Ascending aorta (tissue), 2 donors: ENCODE results near the gene PPP2R1B. TPM values are rescaled to one million over a fixed set of nuclear protein-coding genes. Genes with fewer than 3 reads are reported as not detected.
A peak's percentile ranks its signal among the peaks of the same experiment; 100 is the strongest.

ENCODE experiments used
- DNase-seq, 2 donors: peaks; one replicate each; pipeline ENCODE4 v3.0.0-alpha.2; 2019; ENCODE audit warnings: low spot score in 2 of 2
- H3K27ac ChIP-seq, 2 donors: fragments of 200-600 bp; sonication (generic); one replicate each; pipeline ENCODE4 v1.5.1; 2016 to 2017; ENCODE audit warnings: mild to moderate bottlenecking in 1 of 2
- H3K27me3 ChIP-seq: fragments of 200-600 bp; sonication (generic); one replicate; pipeline ENCODE4 v1.5.1; 2017
- H3K36me3 ChIP-seq, 2 donors: fragments of 200-600 bp; sonication (generic); one replicate each; pipeline ENCODE4 v1.5.1; 2016
- H3K4me1 ChIP-seq, 2 donors: fragments of 200-600 bp; sonication (generic); one replicate each; pipeline ENCODE4 v1.5.1; 2016 to 2017; ENCODE audit warnings: mild to moderate bottlenecking in 1 of 2
- H3K4me3 ChIP-seq, 2 donors: fragments of 200-600 bp; sonication (generic); one replicate each; pipeline ENCODE4 v1.5.1; 2016 to 2017; ENCODE audit warnings: mild to moderate bottlenecking in 1 of 2
- H3K9me3 ChIP-seq, 2 donors: fragments of 200-600 bp; sonication (generic); one replicate each; pipeline ENCODE4 v1.5.1; 2016
- intact Hi-C: fragments of 100-400 bp; cut with DNase I; formaldehyde crosslinking; loops from one replicate; pipeline ENCODE4 v1.15.1; 2023
- total RNA-seq: library from RNA; depleted of rRNA; stranded (reverse); fragments of >200 nt; gene quantifications from one replicate; pipeline ENCODE4 v1.1.0, GENCODE V29; 2016
- TF ChIP-seq, protein P1 (sequence below), 3 experiments: fragments of 200-600 bp in 2 of 3; fragments of 450-650 bp in 1 of 3; sonication (generic) in 2 of 3; IDR thresholded peaks; one replicate each; pipeline ENCODE4 v1.5.1; 2016 to 2019; ENCODE audit warnings: antibody characterized with exemption in 3 of 3, mild to moderate bottlenecking in 1 of 3, moderate library complexity in 1 of 3

The PPP2R1B gene
- total RNA-seq, 1 donor from 2014 or later: 7.7 TPM

DNA sequence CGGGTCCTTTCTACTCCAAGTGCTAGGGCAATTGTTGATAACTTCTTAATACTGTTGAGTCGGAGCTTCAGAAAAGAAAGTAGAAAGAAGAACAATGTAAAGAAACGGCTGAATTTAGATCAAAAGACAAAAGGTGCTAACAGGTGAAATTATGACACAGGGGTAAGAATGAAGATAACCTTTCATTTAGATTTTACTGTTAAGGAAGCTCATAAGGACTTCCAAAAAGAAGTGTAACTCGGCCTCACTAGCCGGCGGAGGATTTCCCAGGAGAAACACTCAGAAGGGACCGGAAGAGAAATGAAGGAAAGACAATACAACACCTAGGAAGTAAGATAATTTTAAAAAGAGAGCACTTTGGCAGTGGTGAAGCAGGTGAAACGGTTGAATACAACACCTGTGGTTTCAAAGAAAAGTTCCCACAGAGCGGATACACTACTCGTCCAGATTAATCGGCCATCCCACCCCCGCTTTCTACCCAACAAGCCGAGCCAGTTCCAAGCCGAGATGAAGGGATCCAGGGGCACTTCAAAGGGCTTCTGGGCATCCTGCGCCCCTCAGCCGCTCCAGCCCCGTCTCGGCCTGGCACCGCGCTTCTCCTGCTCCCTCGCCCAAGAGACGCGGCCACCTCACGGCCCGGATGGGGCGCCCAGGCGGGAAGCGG, 737 bp downstream of the PPP2R1B start:
- Histone ChIP-seq H3K27ac (peak overlapping the region; percentile 89), H3K4me1 (peaks cover 6 to 17% of the 10 kb centered on the region in 2 donors), H3K9me3 (no peaks in the 10 kb centered on the region), H3K27me3 (no peaks in the 10 kb centered on the region), H3K4me3 (peak overlapping the region; percentile 85 to 98), H3K36me3 (peaks cover 10 to 30% of the 10 kb centered on the region in 2 donors)
- no peak for DNase-seq
- TF ChIP-seq, protein P1, sequence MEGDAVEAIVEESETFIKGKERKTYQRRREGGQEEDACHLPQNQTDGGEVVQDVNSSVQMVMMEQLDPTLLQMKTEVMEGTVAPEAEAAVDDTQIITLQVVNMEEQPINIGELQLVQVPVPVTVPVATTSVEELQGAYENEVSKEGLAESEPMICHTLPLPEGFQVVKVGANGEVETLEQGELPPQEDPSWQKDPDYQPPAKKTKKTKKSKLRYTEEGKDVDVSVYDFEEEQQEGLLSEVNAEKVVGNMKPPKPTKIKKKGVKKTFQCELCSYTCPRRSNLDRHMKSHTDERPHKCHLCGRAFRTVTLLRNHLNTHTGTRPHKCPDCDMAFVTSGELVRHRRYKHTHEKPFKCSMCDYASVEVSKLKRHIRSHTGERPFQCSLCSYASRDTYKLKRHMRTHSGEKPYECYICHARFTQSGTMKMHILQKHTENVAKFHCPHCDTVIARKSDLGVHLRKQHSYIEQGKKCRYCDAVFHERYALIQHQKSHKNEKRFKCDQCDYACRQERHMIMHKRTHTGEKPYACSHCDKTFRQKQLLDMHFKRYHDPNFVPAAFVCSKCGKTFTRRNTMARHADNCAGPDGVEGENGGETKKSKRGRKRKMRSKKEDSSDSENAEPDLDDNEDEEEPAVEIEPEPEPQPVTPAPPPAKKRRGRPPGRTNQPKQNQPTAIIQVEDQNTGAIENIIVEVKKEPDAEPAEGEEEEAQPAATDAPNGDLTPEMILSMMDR (IDR thresholded peaks at IDR 0.05): no peak
- intact Hi-C loops: loop anchor here (10.0 kb wide), 1 partner anchor 51 kb away; no protein-coding TSS in a partner anchor

DNA sequence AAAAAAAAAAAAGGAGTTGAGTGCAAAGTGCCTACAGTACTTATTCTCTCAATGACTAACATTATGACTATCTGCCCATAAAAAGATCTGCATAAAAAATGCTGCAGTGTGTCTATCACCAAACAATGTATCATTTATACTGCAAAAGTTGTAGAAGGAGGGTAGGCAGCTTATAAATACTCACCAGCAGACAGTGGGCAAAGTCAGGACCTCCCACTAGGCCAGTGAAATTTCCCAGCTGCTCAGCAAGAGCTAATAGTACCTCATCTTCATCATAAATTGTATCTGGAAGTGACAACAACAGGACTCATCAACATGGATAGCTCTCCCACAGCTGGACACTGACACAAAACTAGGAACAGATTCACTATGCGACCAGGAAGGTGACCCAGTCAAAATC, 1.6 kb downstream of the PPP2R1B start:
- intact Hi-C loops: loop anchor here (10.0 kb wide), 1 partner anchor 50 kb away; no protein-coding TSS in a partner anchor
- Histone ChIP-seq H3K9me3 (no peaks in the 10 kb centered on the region), H3K4me3 (peak overlapping the region; percentile 85 to 98), H3K27ac (no peak overlapping the region), H3K36me3 (peaks cover 15 to 37% of the 10 kb centered on the region in 2 donors), H3K4me1 (peaks cover 6 to 17% of the 10 kb centered on the region in 2 donors), H3K27me3 (no peaks in the 10 kb centered on the region)
- TF ChIP-seq, protein P1 (IDR thresholded peaks at IDR 0.05): no peak
- no peak for DNase-seq

DNA sequence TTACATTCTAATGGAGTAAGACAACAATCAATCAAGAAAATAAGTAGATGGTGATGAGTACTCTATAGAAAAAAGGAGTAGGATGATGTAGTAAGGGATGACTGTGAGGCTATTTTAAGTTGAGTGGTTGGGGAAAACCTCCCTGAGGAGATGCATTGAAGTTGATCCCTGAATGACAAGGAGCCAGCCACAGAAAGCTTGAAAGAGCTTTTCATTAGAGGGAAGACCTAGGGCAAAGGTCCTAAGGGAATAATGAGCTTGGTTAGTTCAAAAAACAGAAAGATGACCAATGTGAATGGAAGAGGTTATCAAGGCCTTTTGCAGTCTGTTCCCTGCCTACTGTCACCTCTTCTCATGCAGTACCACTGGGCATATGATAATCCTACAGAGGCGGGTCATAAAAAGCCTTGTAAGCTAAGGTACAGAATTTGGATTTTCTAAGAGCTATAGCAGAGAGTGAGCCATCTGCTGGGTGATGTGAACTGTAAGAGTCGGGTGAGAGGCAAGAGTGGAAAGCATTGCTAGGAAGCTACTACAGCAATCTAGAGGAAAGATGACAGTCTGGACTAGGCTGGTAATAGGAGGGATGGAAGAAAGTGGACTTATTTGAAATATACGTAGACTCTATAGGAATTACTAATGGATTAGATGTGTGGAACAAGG, 3.1 kb downstream of the PPP2R1B start:
- TF ChIP-seq, protein P1 (IDR thresholded peaks at IDR 0.05): no peak
- DNase-seq: no peak
- no peaks in the 10 kb centered on the region for H3K27me3 ChIP-seq
- H3K9me3 ChIP-seq: no peaks in the 10 kb centered on the region
- peaks cover 6 to 17% of the 10 kb centered on the region in 2 donors for H3K4me1 ChIP-seq
- peaks cover 27 to 52% of the 10 kb centered on the region in 2 donors for H3K36me3 ChIP-seq
- no peak overlapping the region for H3K4me3 ChIP-seq
- H3K27ac ChIP-seq: no peak overlapping the region
- intact Hi-C loops: loop anchor here (10.0 kb wide), 1 partner anchor 48 kb away; no protein-coding TSS in a partner anchor

DNA sequence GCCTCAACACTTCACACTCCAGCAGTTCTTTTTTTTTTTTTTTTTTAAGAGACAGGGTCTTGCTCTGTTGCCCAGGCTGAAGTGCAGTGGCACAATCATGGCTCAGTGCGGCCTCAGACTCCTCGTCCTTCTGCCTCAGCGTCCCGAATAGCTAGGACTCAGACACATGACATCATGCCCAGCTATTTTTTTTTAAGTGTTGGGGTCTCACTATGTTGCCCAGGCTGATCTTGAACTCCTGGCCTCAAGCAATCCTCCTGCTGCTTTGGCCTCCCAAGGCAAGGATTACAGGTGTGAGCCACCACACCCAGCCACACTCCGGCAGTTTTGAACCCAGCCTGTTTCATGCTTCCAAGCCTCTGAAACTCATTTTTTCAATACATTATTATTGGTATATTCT, 3.7 kb downstream of the PPP2R1B start:
- DNase-seq: no peak
- H3K27me3 ChIP-seq: no peaks in the 10 kb centered on the region
- no peaks in the 10 kb centered on the region for H3K9me3 ChIP-seq
- H3K4me1 ChIP-seq: peaks cover 6 to 17% of the 10 kb centered on the region in 2 donors
- H3K4me3 ChIP-seq: no peak overlapping the region
- TF ChIP-seq, protein P1 (IDR thresholded peaks at IDR 0.05): no peak
- peaks cover 27 to 53% of the 10 kb centered on the region in 2 donors for H3K36me3 ChIP-seq
- intact Hi-C loops: loop anchor here (10.0 kb wide), 1 partner anchor 48 kb away; no protein-coding TSS in a partner anchor
- H3K27ac ChIP-seq: no peak overlapping the region

DNA sequence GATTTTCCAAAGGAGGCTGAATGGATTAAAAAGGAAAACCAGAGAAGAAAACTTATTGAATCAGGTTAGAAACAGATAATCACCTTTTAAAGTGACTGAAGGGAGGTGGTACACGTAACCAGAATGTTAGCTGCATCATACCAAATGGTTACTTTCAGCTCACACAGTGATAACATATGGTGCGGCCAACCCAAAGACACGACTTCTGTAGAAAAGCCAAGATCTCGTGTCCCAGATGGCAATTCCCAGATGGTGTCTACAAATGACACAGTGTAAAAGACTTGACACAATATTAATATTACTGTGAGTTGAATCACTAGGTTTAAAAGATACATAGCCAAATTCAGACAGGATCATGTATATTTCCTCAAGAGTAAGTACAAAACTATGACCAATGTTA, 5.2 kb downstream of the PPP2R1B start:
- peaks cover 27 to 68% of the 10 kb centered on the region in 2 donors for H3K36me3 ChIP-seq
- no peak for DNase-seq
- no peak overlapping the region for H3K4me3 ChIP-seq
- intact Hi-C loops: loop anchor here (10.0 kb wide), 1 partner anchor 46 kb away; no protein-coding TSS in a partner anchor
- H3K4me1 ChIP-seq: peaks cover 0 to 12% of the 10 kb centered on the region in 2 donors
- no peak overlapping the region for H3K27ac ChIP-seq
- no peaks in the 10 kb centered on the region for H3K9me3 ChIP-seq
- TF ChIP-seq, protein P1 (IDR thresholded peaks at IDR 0.05): no peak
- no peaks in the 10 kb centered on the region for H3K27me3 ChIP-seq
